H1 (cell line): ENCODE results near the gene BSG. TPM values are rescaled to one million over a fixed set of nuclear protein-coding genes. Genes with fewer than 3 reads are reported as not detected.

Experiments
- ATF2 ChIP-seq: IDR thresholded peaks from 2 replicates; pipeline ENCODE4 v1.6.1; 2012; ENCODE audit warnings: low read length, inconsistent platforms
- CEBPB ChIP-seq: IDR thresholded peaks from 2 replicates; pipeline ENCODE4 v1.6.1; 2012; ENCODE audit warnings: low read depth, low read length
- CHD7 ChIP-seq: fragments of 300-600 bp; sonication (generic); IDR thresholded peaks from 2 replicates; pipeline ENCODE4 v1.7.1; 2012; ENCODE audit warnings: low read length, moderate library complexity, mild to moderate bottlenecking, inconsistent platforms; ENCODE audit not compliant: insufficient replicate concordance
- EZH2 ChIP-seq: fragments of 200-600 bp; sonication (generic); IDR thresholded peaks from 2 replicates; pipeline ENCODE4 v1.7.1; 2012; ENCODE audit warnings: low read depth, mild to moderate bottlenecking, moderate library complexity, low read length, inconsistent platforms; ENCODE audit not compliant: severe bottlenecking
- JUN ChIP-seq: IDR thresholded peaks from 2 replicates; pipeline ENCODE4 v1.6.1; 2011; ENCODE audit warnings: low read depth, mild to moderate bottlenecking, improper control_type of control experiment, low read length
- NRF1 ChIP-seq: IDR thresholded peaks from 2 replicates; pipeline ENCODE4 v1.6.1; 2011; ENCODE audit warnings: mild to moderate bottlenecking, low read depth, low read length, improper control_type of control experiment
- PHF8 ChIP-seq: fragments of 200-600 bp; sonication (generic); conservative IDR thresholded peaks from 2 replicates; pipeline ENCODE4 v1.7.1; 2012; ENCODE audit warnings: low read depth, mild to moderate bottlenecking, inconsistent platforms, low read length, moderate library complexity
- SIX5 ChIP-seq: IDR thresholded peaks from 2 replicates; pipeline ENCODE4 v1.6.1; 2011; ENCODE audit warnings: mild to moderate bottlenecking, low read depth, low read length
- SP2 ChIP-seq: IDR thresholded peaks from 2 replicates; pipeline ENCODE4 v1.6.1; 2012; ENCODE audit warnings: mild to moderate bottlenecking, low read length, inconsistent platforms
- polyA plus RNA-seq, 7 experiments: library from polyadenylated mRNA; depleted of rRNA in 3 of 7; stranded (reverse) in 5 of 7; unstranded in 2 of 7; fragments of >200 nt in 5 of 7; fragments of 200-250 nt in 2 of 7; gene quantifications; 1 replicate in 5 of 7; 2 replicates in 1 of 7; 4 replicates in 1 of 7; pipeline versions ENCODE4 v1.2.1 to v1.2.3, GENCODE V29; 2011 to 2013; ENCODE audit warnings: missing spikeins in 2 of 7, mixed read lengths in 2 of 7
- total RNA-seq: library from RNA; stranded (reverse); fragmentation: NEBNext Ultra II Directional; extraction: Animal tissue kit (Norgen Biotek cat#: 25700); gene quantifications from 2 replicates; pipeline ENCODE4 v1.2.1, GENCODE V29; 2021

Gene BSG
- total and polyA plus RNA-seq, 2 of the 8 experiments (the other 6 are each of a cell fraction or from before 2014, with no cell fraction given): 726 to 1,055 TPM

- TF ChIP-seq CHD7 (no peak), EZH2 (no peak), CEBPB (no peak), JUN (no peak), SP2 (no peak), ATF2 (no peak), SIX5 (no peak), PHF8 (no peak), NRF1 (no peak)
These were observed 45.3 kb downstream of the BSG start (continued) for GRCh38 chr19:617551-618246.
